IMR-90 (cell line): ENCODE measurements around the gene MIEF1. TPM values are rescaled to one million over a fixed set of nuclear protein-coding genes. Genes with fewer than 3 reads are reported as not detected.

Experiments
- ATAC-seq: fragments of 200-7000 bp; cut with Tn5 transposase; 2 replicates; pipeline ENCODE4 v1.9.1; 2020; ENCODE audit warnings: low read depth, mild to moderate bottlenecking, moderate library complexity
- BruUV-seq: library from RNA; stranded (reverse); fragments of 400-500 nt; replicated peaks from 2 replicates; lab custom pipeline; 2021; lab: Mats Ljungman, UMichigan
- CTCF ChIA-PET: fragments of 300-600 bp; formaldehyde crosslinking; extraction: SDS; loops from one replicate; lab custom pipeline; 2021; ENCODE audit warnings: antibody characterized with exemption; lab: Yijun Ruan, JAX
- POLR2A ChIA-PET: fragments of 300-600 bp; sonication (Branson Sonifier 250); formaldehyde crosslinking; loops from one replicate; lab custom pipeline; 2022; ENCODE audit warnings: antibody characterized with exemption; ENCODE audit not compliant: unreplicated experiment; lab: Charles Lee
- DNase-seq: peaks from one replicate; pipeline ENCODE4 v3.0.0; 2013
- H2AFZ ChIP-seq: replicated peaks from 2 replicates; pipeline ENCODE3; 2013; ENCODE audit warnings: low read length, mild to moderate bottlenecking; ENCODE audit not compliant: poor library complexity
- H2AK5ac ChIP-seq: 2 replicates; pipeline ENCODE4 v1.6.1; 2013; ENCODE audit warnings: low read depth, low read length, inconsistent platforms
- H2AK9ac ChIP-seq: replicated peaks from 2 replicates; pipeline ENCODE3; 2013; ENCODE audit warnings: mild to moderate bottlenecking, low read depth, low read length, moderate library complexity; ENCODE audit not compliant: poor library complexity
- H2BK120ac ChIP-seq: 2 replicates; pipeline ENCODE4 v1.6.1; 2013; ENCODE audit warnings: low read depth, low read length, inconsistent platforms
- H2BK15ac ChIP-seq: 3 replicates; pipeline ENCODE4 v1.6.1; 2013; ENCODE audit warnings: low read depth, low read length, inconsistent platforms
- H2BK20ac ChIP-seq: 2 replicates; pipeline ENCODE4 v1.6.1; 2013; ENCODE audit warnings: low read depth, mild to moderate bottlenecking, inconsistent platforms, low read length, moderate library complexity
- H2BK5ac ChIP-seq: 2 replicates; pipeline ENCODE4 v1.6.1; 2013; ENCODE audit warnings: mild to moderate bottlenecking, low read depth, low read length, inconsistent platforms; ENCODE audit not compliant: poor library complexity, severe bottlenecking
- H3K14ac ChIP-seq: replicated peaks from 2 replicates; pipeline ENCODE4 v1.6.1; 2013; ENCODE audit warnings: low read depth, low read length, inconsistent platforms
- H3K18ac ChIP-seq: 2 replicates; pipeline ENCODE4 v1.6.1; 2013; ENCODE audit warnings: low read depth, low read length, control low read depth
- H3K23ac ChIP-seq: 2 replicates; pipeline ENCODE4 v1.6.1; 2013; ENCODE audit warnings: low read depth, low read length, inconsistent platforms
- H3K27ac ChIP-seq: 2 replicates; pipeline ENCODE4 v1.5.1; 2013; ENCODE audit warnings: mild to moderate bottlenecking, control low read depth, low read length; ENCODE audit not compliant: insufficient read depth
- H3K27me3 ChIP-seq: 2 replicates; pipeline ENCODE4 v1.6.1; 2013; ENCODE audit warnings: low read length; ENCODE audit not compliant: control insufficient read depth, insufficient read depth
- H3K36me3 ChIP-seq: 2 replicates; pipeline ENCODE4 v1.6.1; 2013; ENCODE audit warnings: low read length, mixed read lengths; ENCODE audit not compliant: control insufficient read depth, insufficient read depth
- H3K4ac ChIP-seq: 2 replicates; pipeline ENCODE4 v1.6.1; 2013; ENCODE audit warnings: low read depth, low read length, inconsistent platforms
- H3K4me1 ChIP-seq: 2 replicates; pipeline ENCODE4 v1.6.1; 2013; ENCODE audit warnings: low read length, mixed read lengths; ENCODE audit not compliant: control insufficient read depth, insufficient read depth
- H3K4me2 ChIP-seq: 2 replicates; pipeline ENCODE4 v1.6.1; 2013; ENCODE audit warnings: low read depth, mild to moderate bottlenecking, control low read depth, low read length, moderate library complexity
- H3K4me3 ChIP-seq: 2 replicates; pipeline ENCODE4 v1.5.1; 2013; ENCODE audit warnings: low read depth, mild to moderate bottlenecking, control low read depth, low read length, moderate library complexity; ENCODE audit not compliant: insufficient read depth
- H3K56ac ChIP-seq: 2 replicates; pipeline ENCODE4 v1.6.1; 2013; ENCODE audit warnings: low read length, inconsistent platforms; ENCODE audit not compliant: insufficient read depth; ENCODE audit errors: extremely low read depth
- H3K79me1 ChIP-seq, 2 experiments: 2 replicates each; pipeline ENCODE4 v1.6.1; 2013; ENCODE audit warnings: low read length in 2 of 2, inconsistent platforms in 1 of 2, low read depth in 1 of 2
- H3K9ac ChIP-seq: 2 replicates; pipeline ENCODE4 v1.6.1; 2013; ENCODE audit warnings: low read depth, low read length, control low read depth
- H3K9me1 ChIP-seq: 2 replicates; pipeline ENCODE4 v1.6.1; 2013; ENCODE audit warnings: low read length, inconsistent platforms; ENCODE audit not compliant: insufficient read depth
- H3K9me3 ChIP-seq: 2 replicates; pipeline ENCODE4 v1.6.1; 2013; ENCODE audit warnings: low read length; ENCODE audit not compliant: control insufficient read depth, insufficient read depth
- H4K20me1 ChIP-seq: 2 replicates; pipeline ENCODE4 v1.6.1; 2013; ENCODE audit warnings: low read length, inconsistent platforms; ENCODE audit not compliant: insufficient read depth
- H4K5ac ChIP-seq: 2 replicates; pipeline ENCODE4 v1.6.1; 2013; ENCODE audit warnings: mild to moderate bottlenecking, low read depth, low read length, control low read depth
- H4K8ac ChIP-seq, 2 experiments: 2 replicates each; pipeline ENCODE4 v1.6.1; 2013; ENCODE audit warnings: low read depth in 2 of 2, low read length in 2 of 2, control low read depth in 1 of 2, inconsistent platforms in 1 of 2
- H4K91ac ChIP-seq: 2 replicates; pipeline ENCODE4 v1.6.1; 2013; ENCODE audit warnings: low read depth, low read length, inconsistent platforms; ENCODE audit not compliant: insufficient read depth
- BHLHE40 ChIP-seq: fragments of 150-350 bp; IDR thresholded peaks from 2 replicates; pipeline ENCODE4 v1.6.1; 2016; ENCODE audit warnings: mild to moderate bottlenecking, low read depth, low read length
- CEBPB ChIP-seq: IDR thresholded peaks from 2 replicates; pipeline ENCODE4 v1.6.1; 2012; ENCODE audit warnings: low read depth, low read length, improper control_type of control experiment
- CHD1 ChIP-seq: IDR thresholded peaks from 2 replicates; pipeline ENCODE4 v1.6.1; 2012; ENCODE audit warnings: low read depth, low read length, improper control_type of control experiment
- CTCF ChIP-seq: conservative IDR thresholded peaks from 2 replicates; pipeline ENCODE4 v1.5.1; 2012; ENCODE audit warnings: mild to moderate bottlenecking, low read depth, low read length, improper control_type of control experiment
- ELK1 ChIP-seq: fragments of 150-350 bp; IDR thresholded peaks from 2 replicates; pipeline ENCODE4 v1.6.1; 2016; ENCODE audit warnings: low read depth, mild to moderate bottlenecking, low read length, moderate library complexity, borderline replicate concordance
- FOS ChIP-seq: fragments of 150-350 bp; IDR thresholded peaks from 2 replicates; pipeline ENCODE4 v1.6.1; 2016; ENCODE audit warnings: low read depth, low read length
- MAFK ChIP-seq: IDR thresholded peaks from 2 replicates; pipeline ENCODE4 v1.6.1; 2012; ENCODE audit warnings: low read depth, low read length, improper control_type of control experiment
- MAZ ChIP-seq: IDR thresholded peaks from 2 replicates; pipeline ENCODE4 v1.6.1; 2012; ENCODE audit warnings: low read depth, mild to moderate bottlenecking, low read length, improper control_type of control experiment, moderate library complexity, borderline replicate concordance
- MXI1 ChIP-seq: IDR thresholded peaks from 2 replicates; pipeline ENCODE4 v1.6.1; 2012; ENCODE audit warnings: low read depth, mild to moderate bottlenecking, low read length, moderate library complexity, borderline replicate concordance
- NFE2L2 ChIP-seq: fragments of 150-350 bp; IDR thresholded peaks from 2 replicates; pipeline ENCODE4 v1.6.1; 2016; ENCODE audit warnings: low read depth, mild to moderate bottlenecking, low read length
- POLR2A ChIP-seq: IDR thresholded peaks from 2 replicates; pipeline ENCODE4 v1.6.1; 2012; ENCODE audit warnings: mild to moderate bottlenecking, low read depth, low read length
- RAD21 ChIP-seq: IDR thresholded peaks from 2 replicates; pipeline ENCODE4 v1.6.1; 2012; ENCODE audit warnings: low read length, improper control_type of control experiment
- RCOR1 ChIP-seq: IDR thresholded peaks from 2 replicates; pipeline ENCODE4 v1.6.1; 2012; ENCODE audit warnings: mild to moderate bottlenecking, low read length, improper control_type of control experiment; ENCODE audit not compliant: insufficient replicate concordance
- SMC3 ChIP-seq: fragments of 150-350 bp; IDR thresholded peaks from 2 replicates; pipeline ENCODE4 v1.6.1; 2016; ENCODE audit warnings: low read depth, mild to moderate bottlenecking, antibody characterized with exemption, low read length, moderate library complexity
- USF2 ChIP-seq: fragments of 150-350 bp; IDR thresholded peaks from 2 replicates; pipeline ENCODE4 v1.6.1; 2017; ENCODE audit warnings: mild to moderate bottlenecking, antibody characterized with exemption, low read length, low read depth
- WGBS, 2 experiments: methylation state at CpG; one replicate each; pipeline versions ENCODE4 v1.1.5 to v1.1.7; 2013; ENCODE audit warnings: missing lambda C conversion rate in 2 of 2; ENCODE audit not compliant: insufficient read length in 1 of 2; ENCODE audit errors: extremely low coverage in 2 of 2; 5-methylcytosine and 5-hydroxymethylcytosine counted together
- dilution Hi-C: fragments of 300-500 bp; cut with HindIII; formaldehyde crosslinking; loops from one replicate; pipeline ENCODE4 v1.14.3; 2018; ENCODE audit warnings: low sequenced_read_pairs; ENCODE audit not compliant: unreplicated experiment
- in situ Hi-C: fragments of 300-500 bp; cut with MboI; formaldehyde crosslinking; loops from 3 replicates; pipeline ENCODE4 v1.14.3; 2019; ENCODE audit warnings: low sequenced_read_pairs, inconsistent platforms, mixed read lengths
- intact Hi-C: fragments of 100-400 bp; cut with micrococcal nuclease; formaldehyde crosslinking; loops from 2 replicates; pipeline ENCODE4 v1.10.0; 2022
- polyA plus RNA-seq, 3 experiments: library from polyadenylated mRNA; depleted of rRNA; stranded (reverse); fragments of >200 nt; gene quantifications; 2 replicates each; pipeline ENCODE4 v1.2.3, GENCODE V29; 2012; ENCODE audit warnings: low replicate concordance in 1 of 3
- total RNA-seq: library from RNA; depleted of rRNA; stranded (reverse); fragments of >200 nt; gene quantifications from 2 replicates; pipeline ENCODE4 v1.2.3, GENCODE V29; 2012

The MIEF1 gene
- total and polyA plus RNA-seq, 2 of the 4 experiments (the other 2 are of a cell fraction), result 9.7 to 16.9 TPM

- no peak overlapping the region for H3K9ac ChIP-seq
- DNase-seq, result peak; percentile 69
- H3K14ac ChIP-seq, result no peak overlapping the region
- H3K9me1 ChIP-seq, result peaks cover 12% of the 10 kb centered on the region; the same call in 1 of the 2 replicates
- H2BK5ac ChIP-seq, result no peak overlapping the region
- no peak overlapping the region for H3K56ac ChIP-seq
- peak overlapping the region; percentile 59 for H2AFZ ChIP-seq
- peaks cover 3% of the 10 kb centered on the region; the same call in 1 of the 2 replicates for H3K4me1 ChIP-seq
- H3K18ac ChIP-seq, result no peak overlapping the region
- H2AK9ac ChIP-seq, result no peak overlapping the region
- no peaks in the 10 kb centered on the region for H3K79me1 ChIP-seq
- H3K4ac ChIP-seq, result no peak overlapping the region
- intact Hi-C loops, result no loop called here
- dilution Hi-C loops, result no loop called here
- no peak overlapping the region for H3K27ac ChIP-seq
- ChIA-PET CTCF (interaction anchor here (1.2 kb wide), 1 partner anchor 478 kb away, joined by 4 read pairs; no protein-coding TSS in a partner anchor), POLR2A (no interaction called here)
- no peaks in the 10 kb centered on the region for H3K9me3 ChIP-seq
- WGBS, 2 experiments, result 27% methylated on average over 3 of the region's 5 CpGs; no CpG with 5 or more reads in 1 of the 2 experiments
- no peak overlapping the region for H4K91ac ChIP-seq
- H3K4me3 ChIP-seq, result no peak overlapping the region
- peaks cover 37% of the 10 kb centered on the region for H3K27me3 ChIP-seq
- BruUV-seq, result no TSS peak
- H2BK15ac ChIP-seq, result no peak overlapping the region
- peak; percentile 91 for ATAC-seq
- H4K20me1 ChIP-seq, result peaks cover 15% of the 10 kb centered on the region
- H2BK120ac ChIP-seq, result no peak overlapping the region
- H3K4me2 ChIP-seq, result no peak overlapping the region; the same call in 1 of the 2 replicates
- no peak overlapping the region for H2AK5ac ChIP-seq
- H3K36me3 ChIP-seq, result no peaks in the 10 kb centered on the region
- in situ Hi-C loops, result no loop called here
- no peak overlapping the region for H4K5ac ChIP-seq
- H4K8ac ChIP-seq, result no peak overlapping the region
- H2BK20ac ChIP-seq, result no peak overlapping the region
- H3K23ac ChIP-seq, result no peak overlapping the region
- peak; percentile 58; the same call in 1 of the 2 replicates for TF ChIP-seq MAZ
- no peak for TF ChIP-seq POLR2A
- TF ChIP-seq USF2, result no peak
- no peak for TF ChIP-seq CEBPB
- no peak for TF ChIP-seq CHD1
- TF ChIP-seq MXI1, result no peak
- no peak for TF ChIP-seq RCOR1
- TF ChIP-seq RAD21, result no peak
- TF ChIP-seq FOS, result peak; percentile 82
- no peak for TF ChIP-seq ELK1
- TF ChIP-seq SMC3, result no peak
- TF ChIP-seq BHLHE40, result peak; percentile 7; the same call in 1 of the 2 replicates
- no peak for TF ChIP-seq NFE2L2
- TF ChIP-seq MAFK, result no peak
- TF ChIP-seq CTCF, result no peak
Observed at GRCh38 chr22:39546889-39547586, 44.9 kb downstream of the MIEF1 start.
